Measurements from ENCODE around the gene TMEM217. TPM values are rescaled to one million over a fixed set of nuclear protein-coding genes. Genes with fewer than 3 reads are reported as not detected.

TMEM217 gene
- total RNA-seq, 1 donor: 3.3 TPM

GRCh38 chr6:37174515-37175331 is 83.2 kb downstream of the TMEM217 start:
- peaks cover 36% of the 10 kb centered on the region for H3K36me3 ChIP-seq (ENCODE audit: insufficient read depth, low read length)
- peaks cover 14% of the 10 kb centered on the region for H3K4me1 ChIP-seq (ENCODE audit: insufficient read depth, low read length)
- no peak for TF ChIP-seq CTCF (IDR thresholded peaks at IDR 0.05; ENCODE audit: extremely low read depth, low read depth, low read length)
- DNase-seq (ENCODE audit: insufficient read length, low spot score, missing footprints): no peak
- H3K4me2 ChIP-seq (ENCODE audit: insufficient read depth, low read length): no peak overlapping the region
- H3K9me3 ChIP-seq (ENCODE audit: low read depth, low read length): no peaks in the 10 kb centered on the region
- peaks cover 21% of the 10 kb centered on the region for H4K20me1 ChIP-seq (ENCODE audit: insufficient read depth, low read length)
- H3K4me3 ChIP-seq (ENCODE audit: insufficient read depth, low read length): no peak overlapping the region
- no peak overlapping the region for H2AFZ ChIP-seq (ENCODE audit: low read length)
- H3K27ac ChIP-seq (ENCODE audit: low read depth, low read length): no peak overlapping the region
- no peaks in the 10 kb centered on the region for H3K27me3 ChIP-seq (ENCODE audit: insufficient read depth, low read length)
- H3K79me2 ChIP-seq (ENCODE audit: insufficient read depth, low read length): peaks cover 22% of the 10 kb centered on the region

- Histone ChIP-seq H3K9me3 (ENCODE audit: low read depth, low read length) (no peaks in the 10 kb centered on the region), H4K20me1 (ENCODE audit: insufficient read depth, low read length) (peaks cover 21% of the 10 kb centered on the region), H3K4me3 (ENCODE audit: insufficient read depth, low read length) (no peak overlapping the region), H3K4me2 (ENCODE audit: insufficient read depth, low read length) (no peak overlapping the region), H3K4me1 (ENCODE audit: insufficient read depth, low read length) (peaks cover 14% of the 10 kb centered on the region), H2AFZ (ENCODE audit: low read length) (no peak overlapping the region), H3K36me3 (ENCODE audit: insufficient read depth, low read length) (peaks cover 36% of the 10 kb centered on the region), H3K27ac (ENCODE audit: low read depth, low read length) (no peak overlapping the region), H3K79me2 (ENCODE audit: insufficient read depth, low read length) (peaks cover 22% of the 10 kb centered on the region), H3K27me3 (ENCODE audit: insufficient read depth, low read length) (no peaks in the 10 kb centered on the region)
- peak; percentile 47 for DNase-seq (ENCODE audit: insufficient read length, low spot score, missing footprints)
- TF ChIP-seq CTCF (IDR thresholded peaks at IDR 0.05; ENCODE audit: extremely low read depth, low read depth, low read length): no peak
Observed at GRCh38 chr6:37174196-37174514, 83.8 kb downstream of the TMEM217 start.

- peak overlapping the region; percentile 7 for H3K27ac ChIP-seq (ENCODE audit: low read depth, low read length)
- H3K27me3 ChIP-seq (ENCODE audit: insufficient read depth, low read length): no peaks in the 10 kb centered on the region
Observed at GRCh38 chr6:37173493-37174195, 84.3 kb downstream of the TMEM217 start.

More at GRCh38 chr6:37173493-37174195, 84.3 kb downstream of the TMEM217 start:
- Histone ChIP-seq H3K4me2 (ENCODE audit: insufficient read depth, low read length) (no peak overlapping the region), H3K4me1 (ENCODE audit: insufficient read depth, low read length) (peaks cover 18% of the 10 kb centered on the region), H3K4me3 (ENCODE audit: insufficient read depth, low read length) (no peak overlapping the region), H2AFZ (ENCODE audit: low read length) (no peak overlapping the region), H3K9me3 (ENCODE audit: low read depth, low read length) (no peaks in the 10 kb centered on the region), H4K20me1 (ENCODE audit: insufficient read depth, low read length) (peaks cover 21% of the 10 kb centered on the region), H3K36me3 (ENCODE audit: insufficient read depth, low read length) (peaks cover 36% of the 10 kb centered on the region), H3K79me2 (ENCODE audit: insufficient read depth, low read length) (peaks cover 22% of the 10 kb centered on the region)
- TF ChIP-seq CTCF (IDR thresholded peaks at IDR 0.05; ENCODE audit: extremely low read depth, low read depth, low read length): no peak
- DNase-seq (ENCODE audit: insufficient read length, low spot score, missing footprints): peak; percentile 63
